GM21723 (cell line): ENCODE data around the gene BLTP3B.
A peak's percentile ranks its signal among the peaks of the same experiment; 100 is the strongest.
"Not testable (repeated sequence)": the region's sequence is repeated elsewhere in the genome, so short reads cannot be mapped to it uniquely, and the experiment has no call there.

Experiments used
- ATAC-seq: cut with Tn5 transposase; IDR thresholded peaks from one replicate; pipeline ENCODE4 v1.9.1; 2021; ENCODE audit warnings: mild to moderate bottlenecking, moderate library complexity; ENCODE audit not compliant: unreplicated experiment

Gene BLTP3B

GRCh38 chr12:100142851-100143559, at the start of gene BLTP3B:
TSS of gene BLTP3B (minus strand) at chr12:100142874. CDS start at chr12:100142635, 239 bp downstream.
- ATAC-seq = peak; percentile 78

- no peak for ATAC-seq
These were observed 47.1 kb upstream of the BLTP3B start for GRCh38 chr12:100189636-100190394.

GRCh38 chr12:100188888-100189635, 46.4 kb upstream of the BLTP3B start:
- ATAC-seq = not testable (repeated sequence)

- no peak for ATAC-seq
These were observed 45.3 kb upstream of the BLTP3B start for GRCh38 chr12:100187857-100188519.

GRCh38 chr12:100187068-100187467, 44.4 kb upstream of the BLTP3B start:
- ATAC-seq = no peak

GRCh38 chr12:100186071-100186470, 43.4 kb upstream of the BLTP3B start:
- ATAC-seq = no peak

- ATAC-seq = peak; percentile 80
These were observed 42.8 kb upstream of the BLTP3B start for GRCh38 chr12:100185361-100185894.

- no peak for ATAC-seq
These were observed 42.0 kb upstream of the BLTP3B start for GRCh38 chr12:100184549-100185145.

GRCh38 chr12:100179252-100179651, 36.6 kb upstream of the BLTP3B start:
- no peak for ATAC-seq

- not testable (repeated sequence) for ATAC-seq
These were observed 33.8 kb upstream of the BLTP3B start for GRCh38 chr12:100176493-100176892.

GRCh38 chr12:100174495-100174894, 31.8 kb upstream of the BLTP3B start:
- ATAC-seq = no peak

GRCh38 chr12:100173111-100173510, 30.4 kb upstream of the BLTP3B start:
- ATAC-seq = no peak

- ATAC-seq = no peak
These were observed 28.6 kb upstream of the BLTP3B start for GRCh38 chr12:100171248-100171647.

- no peak for ATAC-seq
These were observed 27.7 kb upstream of the BLTP3B start for GRCh38 chr12:100170313-100170858.

- no peak for ATAC-seq
These were observed 26.7 kb upstream of the BLTP3B start for GRCh38 chr12:100169345-100169744.

GRCh38 chr12:100168562-100168961, 25.9 kb upstream of the BLTP3B start:
- no peak for ATAC-seq

GRCh38 chr12:100166232-100166631, 23.6 kb upstream of the BLTP3B start:
- no peak for ATAC-seq

GRCh38 chr12:100165356-100165755, 22.7 kb upstream of the BLTP3B start:
- no peak for ATAC-seq

- ATAC-seq = peak; percentile 27
These were observed 21.6 kb upstream of the BLTP3B start for GRCh38 chr12:100164153-100164704.
